IPS DF 6.9 (cell line): ENCODE data around the gene PANX1.

Source experiments
- DNase-seq: peaks from one replicate; pipeline ENCODE4 v3.0.0-alpha.2; 2013; ENCODE audit warnings: low read depth, low spot score
- H3K27ac ChIP-seq: one replicate; pipeline ENCODE4 v1.5.1; 2013; ENCODE audit warnings: low read length, control low read depth
- H3K27me3 ChIP-seq: 2 replicates; pipeline ENCODE4 v1.6.1; 2013; ENCODE audit warnings: mild to moderate bottlenecking, low read length; ENCODE audit not compliant: control insufficient read depth, insufficient read depth
- H3K36me3 ChIP-seq: 2 replicates; pipeline ENCODE4 v1.6.1; 2013; ENCODE audit warnings: low read length; ENCODE audit not compliant: control insufficient read depth, insufficient read depth
- H3K4me1 ChIP-seq: 2 replicates; pipeline ENCODE4 v1.6.1; 2013; ENCODE audit warnings: low read length; ENCODE audit not compliant: control insufficient read depth, insufficient read depth
- H3K4me3 ChIP-seq: 2 replicates; pipeline ENCODE4 v1.5.1; 2013; ENCODE audit warnings: mild to moderate bottlenecking, low read length
- H3K9me3 ChIP-seq: 2 replicates; pipeline ENCODE4 v1.6.1; 2013; ENCODE audit warnings: low read length, inconsistent platforms; ENCODE audit not compliant: control insufficient read depth, insufficient read depth
- WGBS: extraction: QIAGEN DNeasy Blood & Tissue Kit; methylation state at CpG from one replicate; pipeline ENCODE4 v1.1.7; 2013; ENCODE audit warnings: mixed read lengths, missing lambda C conversion rate; ENCODE audit not compliant: insufficient read length, insufficient coverage; 5-methylcytosine and 5-hydroxymethylcytosine counted together

Gene PANX1, protein sequence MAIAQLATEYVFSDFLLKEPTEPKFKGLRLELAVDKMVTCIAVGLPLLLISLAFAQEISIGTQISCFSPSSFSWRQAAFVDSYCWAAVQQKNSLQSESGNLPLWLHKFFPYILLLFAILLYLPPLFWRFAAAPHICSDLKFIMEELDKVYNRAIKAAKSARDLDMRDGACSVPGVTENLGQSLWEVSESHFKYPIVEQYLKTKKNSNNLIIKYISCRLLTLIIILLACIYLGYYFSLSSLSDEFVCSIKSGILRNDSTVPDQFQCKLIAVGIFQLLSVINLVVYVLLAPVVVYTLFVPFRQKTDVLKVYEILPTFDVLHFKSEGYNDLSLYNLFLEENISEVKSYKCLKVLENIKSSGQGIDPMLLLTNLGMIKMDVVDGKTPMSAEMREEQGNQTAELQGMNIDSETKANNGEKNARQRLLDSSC

DNA sequence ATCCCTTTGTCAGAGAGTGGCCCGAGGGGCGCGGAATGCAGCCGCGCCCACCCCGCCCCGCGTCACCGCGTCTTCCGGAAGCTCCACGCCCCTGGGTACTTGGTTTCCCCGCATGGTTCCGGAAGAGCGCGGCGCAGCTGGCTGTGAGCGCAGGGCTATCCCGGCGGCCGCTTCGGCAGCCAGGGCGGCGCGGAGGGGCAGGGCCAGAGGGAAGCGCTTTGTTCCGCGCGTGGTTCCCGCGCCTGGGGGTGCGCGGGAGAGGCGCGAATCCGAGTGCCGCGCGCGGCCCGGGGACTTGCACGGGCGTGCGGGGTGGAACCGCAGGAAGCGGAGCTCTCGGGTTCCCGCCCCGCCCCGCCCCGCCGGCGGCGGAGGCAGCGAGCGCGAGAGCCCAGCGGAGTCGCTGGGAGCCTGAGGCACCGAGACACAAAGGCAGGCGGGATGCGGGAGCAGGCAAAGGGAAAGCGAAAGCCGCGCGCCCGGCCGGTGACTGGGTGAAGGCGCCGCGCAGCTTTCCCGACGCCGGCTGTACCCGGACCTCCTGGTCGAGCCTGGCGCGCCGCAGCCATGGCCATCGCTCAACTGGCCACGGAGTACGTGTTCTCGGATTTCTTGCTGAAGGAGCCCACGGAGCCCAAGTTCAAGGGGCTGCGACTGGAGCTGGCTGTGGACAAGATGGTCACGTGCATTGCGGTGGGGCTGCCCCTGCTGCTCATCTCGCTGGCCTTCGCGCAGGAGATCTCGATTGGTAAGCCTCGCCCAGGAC is at the start of gene PANX1:
Gene PANX1, plus strand, starts transcription at position 96 of the 766 bp plus-strand sequence. Its CDS starts 472 bp downstream, at position 568.
- H3K27ac ChIP-seq = no peak within 1 kb of the TSS

DNA sequence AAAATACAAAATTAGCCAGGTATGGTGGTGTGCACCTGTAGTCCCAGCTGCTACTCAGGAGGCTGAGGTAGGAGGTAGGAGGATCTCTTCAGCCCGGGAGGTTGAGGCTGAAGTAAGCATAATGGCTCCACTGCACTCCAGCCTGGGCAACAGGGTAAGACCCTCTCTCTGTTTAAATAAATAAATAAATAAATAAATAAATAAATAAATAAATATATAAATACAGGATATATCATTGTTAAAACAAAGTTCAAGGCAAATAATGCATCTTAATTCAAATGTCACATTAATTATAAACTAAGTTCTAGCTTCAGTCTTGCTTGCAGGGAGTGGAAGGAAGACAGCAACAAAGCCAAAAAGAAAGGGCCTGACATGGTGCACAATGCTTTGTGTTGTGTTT is 44.5 kb upstream of the PANX1 start:
- Histone ChIP-seq H3K36me3 (no peaks in the 10 kb centered on the region), H3K4me3 (no peak overlapping the region), H3K4me1 (no peaks in the 10 kb centered on the region), H3K9me3 (no peaks in the 10 kb centered on the region; the same call in 1 of the 2 replicates), H3K27ac (no peak overlapping the region), H3K27me3 (no peaks in the 10 kb centered on the region)
- DNase-seq = no peak
- WGBS = no CpG with 5 or more reads among the region's 1 CpG

More for the DNA sequence above, at the start of gene PANX1:
- no peaks in the 10 kb centered on the region for H3K36me3 ChIP-seq
- no peaks in the 10 kb centered on the region for H3K9me3 ChIP-seq
- no CpG with 5 or more reads among the region's 92 CpGs for WGBS
- H3K4me3 ChIP-seq = peak within 1 kb of the TSS; percentile 92
- no peaks in the 10 kb centered on the region for H3K27me3 ChIP-seq
- H3K4me1 ChIP-seq = peaks cover 11% of the 10 kb centered on the region
- peak; percentile 63 for DNase-seq

- no peak for DNase-seq
- Histone ChIP-seq H3K9me3 (no peaks in the 10 kb centered on the region; the same call in 1 of the 2 replicates), H3K4me3 (no peak overlapping the region), H3K27me3 (no peaks in the 10 kb centered on the region), H3K36me3 (no peaks in the 10 kb centered on the region), H3K4me1 (no peaks in the 10 kb centered on the region), H3K27ac (no peak overlapping the region)
- WGBS = no CpG with 5 or more reads among the region's 21 CpGs
These were observed 39.7 kb upstream of the PANX1 start for GRCh38 chr11:94088906-94089305.

GRCh38 chr11:94089341-94089740 is 39.3 kb upstream of the PANX1 start:
- WGBS = no CpG with 5 or more reads among the region's 6 CpGs
- no peak for DNase-seq
- Histone ChIP-seq H3K27ac (no peak overlapping the region), H3K4me3 (no peak overlapping the region), H3K9me3 (no peaks in the 10 kb centered on the region; the same call in 1 of the 2 replicates), H3K36me3 (no peaks in the 10 kb centered on the region), H3K4me1 (no peaks in the 10 kb centered on the region), H3K27me3 (no peaks in the 10 kb centered on the region)

- Histone ChIP-seq H3K4me3 (no peak overlapping the region), H3K27me3 (no peaks in the 10 kb centered on the region), H3K4me1 (no peaks in the 10 kb centered on the region), H3K36me3 (no peaks in the 10 kb centered on the region), H3K27ac (no peak overlapping the region), H3K9me3 (no peaks in the 10 kb centered on the region; the same call in 1 of the 2 replicates)
- DNase-seq = no peak
- WGBS = no CpG with 5 or more reads among the region's 1 CpG
These were observed 38.2 kb upstream of the PANX1 start for GRCh38 chr11:94090401-94090800.

GRCh38 chr11:94091091-94091490 is 37.5 kb upstream of the PANX1 start:
- no peak for DNase-seq
- Histone ChIP-seq H3K27me3 (no peaks in the 10 kb centered on the region), H3K36me3 (no peaks in the 10 kb centered on the region), H3K27ac (no peak overlapping the region), H3K4me3 (no peak overlapping the region), H3K9me3 (no peaks in the 10 kb centered on the region; the same call in 1 of the 2 replicates), H3K4me1 (no peaks in the 10 kb centered on the region)
- WGBS = no CpG with 5 or more reads among the region's 1 CpG

DNA sequence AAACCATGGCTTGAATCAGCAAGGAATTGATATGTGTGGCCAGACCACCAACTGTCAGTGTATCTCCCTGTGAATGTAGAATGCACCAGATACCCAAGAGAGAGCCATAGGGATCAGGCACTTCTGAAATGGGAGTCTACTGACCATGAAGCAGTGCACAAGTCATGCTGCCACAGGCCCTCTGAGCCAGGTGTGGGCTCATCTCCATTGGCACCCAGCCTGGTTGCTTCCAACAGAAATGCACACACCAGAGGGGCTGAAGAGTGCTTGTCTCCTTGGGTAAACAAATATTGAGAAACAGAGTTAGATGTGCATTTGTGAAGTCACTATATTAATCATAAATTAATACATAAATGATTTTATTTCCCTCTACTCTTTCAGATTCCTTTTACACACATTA is 28.4 kb upstream of the PANX1 start:
- H3K4me3 ChIP-seq = no peak overlapping the region
- no peak for DNase-seq
- H3K27me3 ChIP-seq = no peaks in the 10 kb centered on the region
- H3K36me3 ChIP-seq = no peaks in the 10 kb centered on the region
- peaks cover 1% of the 10 kb centered on the region for H3K9me3 ChIP-seq
- no peaks in the 10 kb centered on the region for H3K4me1 ChIP-seq
- H3K27ac ChIP-seq = no peak overlapping the region

GRCh38 chr11:94103471-94103870 is 25.2 kb upstream of the PANX1 start:
- no peaks in the 10 kb centered on the region for H3K27me3 ChIP-seq
- no peak overlapping the region for H3K4me3 ChIP-seq
- no peaks in the 10 kb centered on the region for H3K4me1 ChIP-seq
- H3K27ac ChIP-seq = no peak overlapping the region
- DNase-seq = no peak
- H3K36me3 ChIP-seq = no peaks in the 10 kb centered on the region
- peaks cover 1% of the 10 kb centered on the region for H3K9me3 ChIP-seq
- no CpG with 5 or more reads among the region's 1 CpG for WGBS

DNA sequence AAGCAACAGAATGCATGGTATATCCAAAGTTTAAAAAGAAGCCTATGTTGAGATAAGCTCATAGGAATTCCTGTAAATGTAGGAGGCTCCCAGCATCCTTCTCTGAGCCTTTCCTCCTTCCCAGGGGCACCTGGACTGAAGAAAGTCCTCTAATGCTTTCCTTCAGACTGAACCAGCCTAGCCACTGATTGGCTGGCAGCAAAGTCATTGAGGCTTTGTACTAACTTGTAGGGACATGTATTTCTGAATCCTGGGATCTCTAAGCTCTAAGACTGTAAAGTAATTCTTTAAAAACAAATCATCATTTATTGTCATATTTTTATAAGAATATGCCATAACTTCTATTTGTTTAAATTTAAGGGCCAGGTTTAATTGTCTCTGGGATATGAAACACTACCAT is 23.9 kb upstream of the PANX1 start:
- no peak for DNase-seq
- Histone ChIP-seq H3K4me1 (no peaks in the 10 kb centered on the region), H3K27me3 (no peaks in the 10 kb centered on the region), H3K36me3 (no peaks in the 10 kb centered on the region), H3K4me3 (no peak overlapping the region), H3K9me3 (peaks cover 1% of the 10 kb centered on the region), H3K27ac (no peak overlapping the region)

GRCh38 chr11:94106716-94107115 is 21.9 kb upstream of the PANX1 start:
- Histone ChIP-seq H3K4me3 (no peak overlapping the region), H3K4me1 (no peaks in the 10 kb centered on the region), H3K27ac (no peak overlapping the region), H3K36me3 (no peaks in the 10 kb centered on the region), H3K9me3 (no peaks in the 10 kb centered on the region), H3K27me3 (no peaks in the 10 kb centered on the region)
- whole genome bisulfite sequencing = no CpG with 5 or more reads among the region's 4 CpGs
- DNase-seq = no peak
